WTC11 (cell line): Measurements from ENCODE around the gene CNOT3. TPM values are rescaled to one million over a fixed set of nuclear protein-coding genes. Genes with fewer than 3 reads are reported as not detected.
A peak's percentile ranks its signal among the peaks of the same experiment; 100 is the strongest.

Experiments
- ATAC-seq: fragments of 200-7000 bp; cut with Tn5 transposase; 2 replicates; pipeline ENCODE4 v1.10.0; 2021; ENCODE audit warnings: mild to moderate bottlenecking, moderate library complexity
- CTCF ChIA-PET: fragments of 300-600 bp; sonication (Branson Sonifier 250); formaldehyde crosslinking; loops from one replicate; lab custom pipeline; 2021; ENCODE audit warnings: antibody characterized with exemption; lab: Charles Lee
- POLR2A ChIA-PET: fragments of 350-600 bp; sonication (Branson Sonifier 250); formaldehyde crosslinking; loops from one replicate; lab custom pipeline; 2021; ENCODE audit warnings: antibody characterized with exemption; lab: Charles Lee
- DNase-seq: peaks from one replicate; pipeline ENCODE4 v3.0.0; 2021; ENCODE audit warnings: low spot score
- H3K27ac Mint-ChIP-seq: 2 replicates; pipeline ENCODE4 v1.8.0; 2021; ENCODE audit warnings: mixed read lengths
- H3K27me3 Mint-ChIP-seq: 2 replicates; pipeline ENCODE4 v1.8.0; 2021; ENCODE audit warnings: low read depth, mild to moderate bottlenecking, moderate library complexity, mixed read lengths
- H3K36me3 Mint-ChIP-seq: 2 replicates; pipeline ENCODE4 v1.8.0; 2021; ENCODE audit warnings: mixed read lengths
- H3K4me1 Mint-ChIP-seq: 2 replicates; pipeline ENCODE4 v1.8.0; 2022; ENCODE audit warnings: mixed read lengths
- H3K4me3 Mint-ChIP-seq: 2 replicates; pipeline ENCODE4 v1.8.0; 2021; ENCODE audit warnings: mild to moderate bottlenecking, moderate library complexity, mixed read lengths
- H3K9me3 Mint-ChIP-seq: 2 replicates; pipeline ENCODE4 v1.8.0; 2021; ENCODE audit warnings: mixed read lengths
- ATF3 ChIP-seq: sonication (generic); formaldehyde crosslinking; conservative IDR thresholded peaks from 2 replicates; pipeline ENCODE4 v1.8.1; 2022; ENCODE audit warnings: mild to moderate bottlenecking, missing genetic modification reagents
- ETV6 ChIP-seq: sonication (generic); formaldehyde crosslinking; IDR thresholded peaks from 2 replicates; pipeline ENCODE4 v1.8.1; 2022; ENCODE audit warnings: mild to moderate bottlenecking, missing genetic modification reagents
- FOXJ3 ChIP-seq: sonication (generic); formaldehyde crosslinking; IDR thresholded peaks from 2 replicates; pipeline ENCODE4 v1.9.0; 2021; ENCODE audit warnings: missing genetic modification reagents, mild to moderate bottlenecking, borderline replicate concordance
- JAZF1 ChIP-seq: fragments of 250-450 bp; sonication (Bioruptor Pico); IDR thresholded peaks from 2 replicates; pipeline ENCODE4 v1.9.0; 2021; ENCODE audit warnings: moderate library complexity, mild to moderate bottlenecking, inconsistent platforms
- NFYB ChIP-seq: sonication (generic); formaldehyde crosslinking; conservative IDR thresholded peaks from 2 replicates; pipeline ENCODE4 v1.8.0; 2022; ENCODE audit warnings: low read depth, missing genetic modification reagents
- PRDM15 ChIP-seq: sonication (generic); formaldehyde crosslinking; IDR thresholded peaks from 2 replicates; pipeline ENCODE4 v1.8.0; 2022; ENCODE audit warnings: missing genetic modification reagents
- SMAD4 ChIP-seq: sonication (generic); formaldehyde crosslinking; IDR thresholded peaks from 2 replicates; pipeline ENCODE4 v1.8.0; 2022; ENCODE audit warnings: mild to moderate bottlenecking, missing genetic modification reagents
- STAT6 ChIP-seq: sonication (generic); formaldehyde crosslinking; conservative IDR thresholded peaks from 2 replicates; pipeline ENCODE4 v1.8.1; 2023; ENCODE audit warnings: mild to moderate bottlenecking, low read depth, missing genetic modification reagents, moderate library complexity
- USF1 ChIP-seq: sonication (generic); formaldehyde crosslinking; IDR thresholded peaks from 2 replicates; pipeline ENCODE4 v1.8.0; 2022; ENCODE audit warnings: mild to moderate bottlenecking, missing genetic modification reagents
- total RNA-seq: library from RNA; stranded (reverse); gene quantifications from 3 replicates; pipeline ENCODE4 v1.2.3, GENCODE V29; 2021
- TF ChIP-seq, protein P1 (sequence below): sonication (generic); formaldehyde crosslinking; IDR thresholded peaks from 2 replicates; pipeline ENCODE4 v1.8.1; 2023; ENCODE audit warnings: mild to moderate bottlenecking, moderate library complexity, missing genetic modification reagents
- TF ChIP-seq, protein P2 (sequence below): fragments of 250-450 bp; sonication (Bioruptor Pico); IDR thresholded peaks from 2 replicates; pipeline ENCODE4 v1.9.0; 2021; ENCODE audit warnings: mild to moderate bottlenecking, borderline replicate concordance

The CNOT3 gene
- total RNA-seq, 1 experiment from 2014 or later, result 93.3 TPM

DNA sequence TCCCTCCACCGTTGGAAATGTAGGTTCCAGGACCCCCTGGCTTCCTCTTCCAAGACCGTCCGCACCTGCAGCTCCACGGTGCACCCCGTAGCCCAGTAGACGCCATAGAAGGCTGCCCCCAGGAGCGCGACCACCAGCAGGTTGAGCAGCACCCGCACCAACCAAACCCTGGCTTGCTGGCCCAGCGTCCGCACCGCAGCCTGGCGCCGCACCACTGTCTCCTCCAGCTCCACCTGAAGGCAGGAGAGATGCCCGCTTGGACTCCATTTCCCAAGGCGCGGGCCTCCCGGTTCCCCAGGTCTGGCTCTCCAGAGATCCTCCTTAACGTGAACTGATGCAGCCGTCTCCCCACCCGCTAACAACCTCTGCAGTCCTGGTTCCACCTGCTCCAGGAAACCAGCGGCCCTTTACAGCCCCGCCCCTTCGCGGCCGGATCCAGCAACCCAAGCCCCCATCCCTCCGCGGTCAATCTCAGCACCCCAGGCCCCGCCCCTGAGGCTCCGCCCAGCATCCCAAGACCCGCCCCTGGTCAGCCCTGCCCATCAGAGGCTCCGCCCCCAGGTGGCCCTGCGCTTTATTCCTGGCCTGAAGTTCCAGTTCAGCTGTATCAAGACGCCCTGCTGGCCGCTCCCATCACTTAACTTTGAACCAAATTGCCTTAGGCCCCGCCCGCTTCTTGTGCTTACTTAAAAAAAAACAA, 27.0 kb downstream of the CNOT3 start:
- TF ChIP-seq FOXJ3 (CRISPR knock-in tag) (no peak), JAZF1 (CRISPR knock-in tag) (no peak), SMAD4 (no peak), STAT6 (CRISPR knock-in tag) (no peak), NFYB (no peak), ETV6 (CRISPR knock-in tag) (0 out of 2 replicates have a peak, but pooled peaks have one; percentile 32), PRDM15 (CRISPR knock-in tag) (peak; percentile 89), USF1 (CRISPR knock-in tag) (no peak), ATF3 (no peak)
- TF ChIP-seq, protein P1, sequence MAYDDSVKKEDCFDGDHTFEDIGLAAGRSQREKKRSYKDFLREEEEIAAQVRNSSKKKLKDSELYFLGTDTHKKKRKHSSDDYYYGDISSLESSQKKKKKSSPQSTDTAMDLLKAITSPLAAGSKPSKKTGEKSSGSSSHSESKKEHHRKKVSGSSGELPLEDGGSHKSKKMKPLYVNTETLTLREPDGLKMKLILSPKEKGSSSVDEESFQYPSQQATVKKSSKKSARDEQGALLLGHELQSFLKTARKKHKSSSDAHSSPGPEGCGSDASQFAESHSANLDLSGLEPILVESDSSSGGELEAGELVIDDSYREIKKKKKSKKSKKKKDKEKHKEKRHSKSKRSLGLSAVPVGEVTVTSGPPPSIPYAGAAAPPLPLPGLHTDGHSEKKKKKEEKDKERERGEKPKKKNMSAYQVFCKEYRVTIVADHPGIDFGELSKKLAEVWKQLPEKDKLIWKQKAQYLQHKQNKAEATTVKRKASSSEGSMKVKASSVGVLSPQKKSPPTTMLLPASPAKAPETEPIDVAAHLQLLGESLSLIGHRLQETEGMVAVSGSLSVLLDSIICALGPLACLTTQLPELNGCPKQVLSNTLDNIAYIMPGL, result 0 out of 2 replicates have a peak, but pooled peaks have one; percentile 17
- TF ChIP-seq, protein P2, sequence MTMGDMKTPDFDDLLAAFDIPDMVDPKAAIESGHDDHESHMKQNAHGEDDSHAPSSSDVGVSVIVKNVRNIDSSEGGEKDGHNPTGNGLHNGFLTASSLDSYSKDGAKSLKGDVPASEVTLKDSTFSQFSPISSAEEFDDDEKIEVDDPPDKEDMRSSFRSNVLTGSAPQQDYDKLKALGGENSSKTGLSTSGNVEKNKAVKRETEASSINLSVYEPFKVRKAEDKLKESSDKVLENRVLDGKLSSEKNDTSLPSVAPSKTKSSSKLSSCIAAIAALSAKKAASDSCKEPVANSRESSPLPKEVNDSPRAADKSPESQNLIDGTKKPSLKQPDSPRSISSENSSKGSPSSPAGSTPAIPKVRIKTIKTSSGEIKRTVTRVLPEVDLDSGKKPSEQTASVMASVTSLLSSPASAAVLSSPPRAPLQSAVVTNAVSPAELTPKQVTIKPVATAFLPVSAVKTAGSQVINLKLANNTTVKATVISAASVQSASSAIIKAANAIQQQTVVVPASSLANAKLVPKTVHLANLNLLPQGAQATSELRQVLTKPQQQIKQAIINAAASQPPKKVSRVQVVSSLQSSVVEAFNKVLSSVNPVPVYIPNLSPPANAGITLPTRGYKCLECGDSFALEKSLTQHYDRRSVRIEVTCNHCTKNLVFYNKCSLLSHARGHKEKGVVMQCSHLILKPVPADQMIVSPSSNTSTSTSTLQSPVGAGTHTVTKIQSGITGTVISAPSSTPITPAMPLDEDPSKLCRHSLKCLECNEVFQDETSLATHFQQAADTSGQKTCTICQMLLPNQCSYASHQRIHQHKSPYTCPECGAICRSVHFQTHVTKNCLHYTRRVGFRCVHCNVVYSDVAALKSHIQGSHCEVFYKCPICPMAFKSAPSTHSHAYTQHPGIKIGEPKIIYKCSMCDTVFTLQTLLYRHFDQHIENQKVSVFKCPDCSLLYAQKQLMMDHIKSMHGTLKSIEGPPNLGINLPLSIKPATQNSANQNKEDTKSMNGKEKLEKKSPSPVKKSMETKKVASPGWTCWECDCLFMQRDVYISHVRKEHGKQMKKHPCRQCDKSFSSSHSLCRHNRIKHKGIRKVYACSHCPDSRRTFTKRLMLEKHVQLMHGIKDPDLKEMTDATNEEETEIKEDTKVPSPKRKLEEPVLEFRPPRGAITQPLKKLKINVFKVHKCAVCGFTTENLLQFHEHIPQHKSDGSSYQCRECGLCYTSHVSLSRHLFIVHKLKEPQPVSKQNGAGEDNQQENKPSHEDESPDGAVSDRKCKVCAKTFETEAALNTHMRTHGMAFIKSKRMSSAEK (CRISPR knock-in tag), result no peak
- no peaks in the 10 kb centered on the region for H3K9me3 Mint-ChIP-seq
- CTCF ChIA-PET, result interaction anchor here (0.5 to 2.9 kb wide), 12 partner anchors 9 to 240 kb away, joined by 3 to 14 read pairs (median 4); partner anchors contain the start of genes CNOT3, MBOAT7 and TMC4
- POLR2A ChIA-PET, result interaction anchor here (0.6 to 0.9 kb wide), 5 partner anchors 9 to 226 kb away, joined by 3 to 7 read pairs (median 5); partner anchors contain the start of genes MBOAT7 and TMC4
- H3K27ac Mint-ChIP-seq, result no peak overlapping the region
- peaks cover 27% of the 10 kb centered on the region for H3K4me1 Mint-ChIP-seq
- peaks cover 43% of the 10 kb centered on the region for H3K27me3 Mint-ChIP-seq
- peak overlapping the region; percentile 78 for H3K4me3 Mint-ChIP-seq
- peak; percentile 66 for ATAC-seq
- peak; percentile 98 for DNase-seq
- H3K36me3 Mint-ChIP-seq, result no peaks in the 10 kb centered on the region
